Ishikawa (cell line): ENCODE measurements around the gene CAPN5.

Experiments used
- CEBPB ChIP-seq: IDR thresholded peaks from 2 replicates; pipeline ENCODE4 v1.6.1; 2012
- CREB1 ChIP-seq: IDR thresholded peaks from 2 replicates; pipeline ENCODE4 v1.6.1; 2012; ENCODE audit warnings: low read depth
- EGR1 ChIP-seq: IDR thresholded peaks from 2 replicates; pipeline ENCODE4 v1.6.1; 2012
- EP300 ChIP-seq: IDR thresholded peaks from 2 replicates; pipeline ENCODE4 v1.6.1; 2012; ENCODE audit warnings: borderline replicate concordance
- FOXM1 ChIP-seq: IDR thresholded peaks from 2 replicates; pipeline ENCODE4 v1.6.1; 2012; ENCODE audit warnings: low read depth, borderline replicate concordance
- MAX ChIP-seq: IDR thresholded peaks from 2 replicates; pipeline ENCODE4 v1.6.1; 2012
- NFIC ChIP-seq: IDR thresholded peaks from 2 replicates; pipeline ENCODE4 v1.6.1; 2012
- RAD21 ChIP-seq: IDR thresholded peaks from 2 replicates; pipeline ENCODE4 v1.6.1; 2012; ENCODE audit warnings: low read depth
- REST ChIP-seq: IDR thresholded peaks from 2 replicates; pipeline ENCODE4 v1.6.1; 2012; ENCODE audit warnings: low read depth, mild to moderate bottlenecking
- TAF1 ChIP-seq: IDR thresholded peaks from 2 replicates; pipeline ENCODE4 v1.6.1; 2012; ENCODE audit warnings: low read depth, mild to moderate bottlenecking
- TCF12 ChIP-seq: IDR thresholded peaks from 2 replicates; pipeline ENCODE4 v1.6.1; 2012; ENCODE audit warnings: low read depth
- TEAD4 ChIP-seq: IDR thresholded peaks from 2 replicates; pipeline ENCODE4 v1.6.1; 2012
- USF1 ChIP-seq: IDR thresholded peaks from 2 replicates; pipeline ENCODE4 v1.6.1; 2012
- YY1 ChIP-seq: IDR thresholded peaks from 2 replicates; pipeline ENCODE4 v1.6.1; 2012; ENCODE audit warnings: low read depth
- ZBTB7A ChIP-seq: IDR thresholded peaks from 2 replicates; pipeline ENCODE4 v1.6.1; 2012; ENCODE audit warnings: low read depth

Gene CAPN5

GRCh38 chr11:77054084-77054483 lies 12.7 kb upstream of the CAPN5 start:
- TF ChIP-seq EP300 (no peak), CREB1 (no peak), CEBPB (no peak), YY1 (no peak), ZBTB7A (no peak), FOXM1 (no peak)

GRCh38 chr11:77055101-77055561 lies 11.6 kb upstream of the CAPN5 start:
- TF ChIP-seq CEBPB (no peak), TEAD4 (no peak), TAF1 (no peak), TCF12 (no peak), RAD21 (no peak), USF1 (no peak), MAX (no peak), NFIC (no peak), EP300 (no peak), FOXM1 (no peak), CREB1 (no peak), ZBTB7A (no peak), YY1 (no peak), REST (no peak), EGR1 (no peak)

- TF ChIP-seq USF1 (no peak), EP300 (no peak), EGR1 (no peak), YY1 (no peak), RAD21 (no peak), CEBPB (no peak), FOXM1 (no peak), NFIC (no peak), REST (no peak), MAX (no peak), TAF1 (no peak), TCF12 (no peak), ZBTB7A (no peak), CREB1 (no peak), TEAD4 (no peak)
These were observed 10.9 kb upstream of the CAPN5 start for GRCh38 chr11:77055913-77056312.

- TF ChIP-seq MAX (no peak), CREB1 (no peak), EGR1 (no peak), YY1 (no peak), TEAD4 (no peak), TCF12 (no peak), FOXM1 (no peak), RAD21 (no peak)
These were observed 9.9 kb upstream of the CAPN5 start for GRCh38 chr11:77056814-77057402.

GRCh38 chr11:77057938-77058474 lies 8.8 kb upstream of the CAPN5 start:
- TF ChIP-seq MAX, result no peak
- TF ChIP-seq FOXM1, result no peak
- TF ChIP-seq REST, result no peak
- TF ChIP-seq EGR1, result no peak
- TF ChIP-seq EP300, result no peak
- no peak for TF ChIP-seq RAD21
- no peak for TF ChIP-seq CEBPB
- no peak for TF ChIP-seq ZBTB7A
- TF ChIP-seq NFIC, result no peak
- TF ChIP-seq TEAD4, result no peak
- no peak for TF ChIP-seq YY1
- no peak for TF ChIP-seq CREB1
- no peak for TF ChIP-seq TCF12
- no peak for TF ChIP-seq TAF1
- no peak for TF ChIP-seq USF1
